Smooth muscle cell (in vitro differentiated cells): ENCODE data around the gene INCENP. TPM values are rescaled to one million over a fixed set of nuclear protein-coding genes. Genes with fewer than 3 reads are reported as not detected.

Experiments
- DNase-seq: peaks from one replicate; lab custom pipeline; 2025; ENCODE audit not compliant: unreplicated experiment; lab: John Stamatoyannopoulos, UW
- H2AFZ ChIP-seq: fragments of 200-600 bp; sonication (generic); 2 replicates; pipeline ENCODE4 v1.6.0; 2016; ENCODE audit warnings: antibody characterized with exemption, low read depth, mild to moderate bottlenecking
- H3F3A ChIP-seq: fragments of 200-600 bp; sonication (generic); 2 replicates; pipeline ENCODE4 v1.6.0; 2017; ENCODE audit warnings: antibody characterized with exemption, low read depth
- H3K27ac ChIP-seq: fragments of 200-600 bp; sonication (generic); 2 replicates; pipeline ENCODE4 v1.5.1; 2016; ENCODE audit warnings: low read depth, mild to moderate bottlenecking
- H3K27me3 ChIP-seq: fragments of 200-600 bp; sonication (generic); 2 replicates; pipeline ENCODE4 v1.6.1; 2016; ENCODE audit warnings: low read depth, mild to moderate bottlenecking
- H3K36me3 ChIP-seq: fragments of 200-600 bp; sonication (generic); 2 replicates; pipeline ENCODE4 v1.5.1; 2016; ENCODE audit warnings: low read depth
- H3K4me1 ChIP-seq: fragments of 200-600 bp; sonication (generic); 2 replicates; pipeline ENCODE4 v1.5.1; 2016; ENCODE audit warnings: low read depth
- H3K4me2 ChIP-seq: fragments of 200-600 bp; sonication (generic); 2 replicates; pipeline ENCODE4 v1.6.0; 2016; ENCODE audit warnings: mild to moderate bottlenecking
- H3K4me3 ChIP-seq: fragments of 200-600 bp; sonication (generic); 2 replicates; pipeline ENCODE4 v1.5.1; 2016; ENCODE audit warnings: mild to moderate bottlenecking
- H3K79me2 ChIP-seq: fragments of 200-600 bp; sonication (generic); 2 replicates; pipeline ENCODE4 v1.6.0; 2016; ENCODE audit warnings: low read depth, mild to moderate bottlenecking
- H3K9ac ChIP-seq: fragments of 200-600 bp; sonication (generic); 2 replicates; pipeline ENCODE4 v1.6.0; 2016; ENCODE audit warnings: low read depth
- H3K9me3 ChIP-seq: fragments of 200-600 bp; sonication (generic); replicated peaks from 2 replicates; pipeline ENCODE4 v1.5.1; 2016; ENCODE audit warnings: low read depth
- H4K20me1 ChIP-seq: fragments of 200-600 bp; sonication (generic); 2 replicates; pipeline ENCODE4 v1.6.0; 2016; ENCODE audit warnings: low read depth
- WGBS: methylation state at CpG from one replicate; pipeline ENCODE4 v1.1.7; 2016; ENCODE audit warnings: low lambda C conversion rate; 5-methylcytosine and 5-hydroxymethylcytosine counted together
- polyA plus RNA-seq: library from polyadenylated mRNA; unstranded; fragments of >200 nt; fragmentation: Nextera tagmentation; extraction: Ambion mirVana; gene quantifications from 2 replicates; pipeline ENCODE4 v1.2.1, GENCODE V29; 2016
- total RNA-seq: library from RNA; depleted of rRNA; stranded (reverse); fragments of >200 nt; gene quantifications from 2 replicates; pipeline ENCODE4 v1.2.3, GENCODE V29; 2014
- TF ChIP-seq, protein P1 (sequence below): fragments of 200-600 bp; sonication (generic); IDR thresholded peaks from 2 replicates; pipeline ENCODE4 v1.5.1; 2017; ENCODE audit warnings: borderline replicate concordance, mild to moderate bottlenecking, antibody characterized with exemption; ENCODE audit not compliant: insufficient read depth, poor library complexity, severe bottlenecking

Gene INCENP
- total and polyA plus RNA-seq, 2 experiments from 2014 or later = 2.3 to 25.7 TPM

- H3K27ac ChIP-seq = no peak overlapping the region
- no peaks in the 10 kb centered on the region for H3K9me3 ChIP-seq
- no peak overlapping the region for H2AFZ ChIP-seq
- H3K4me3 ChIP-seq = no peak overlapping the region
- H3K27me3 ChIP-seq = no peaks in the 10 kb centered on the region
- no peak overlapping the region for H3K4me2 ChIP-seq
- no peaks in the 10 kb centered on the region for H3K4me1 ChIP-seq
- WGBS = 98% methylated on average over 22 of the region's 24 CpGs
- H4K20me1 ChIP-seq = no peaks in the 10 kb centered on the region
- H3K79me2 ChIP-seq = peaks cover under 1% of the 10 kb centered on the region
- TF ChIP-seq, protein P1, sequence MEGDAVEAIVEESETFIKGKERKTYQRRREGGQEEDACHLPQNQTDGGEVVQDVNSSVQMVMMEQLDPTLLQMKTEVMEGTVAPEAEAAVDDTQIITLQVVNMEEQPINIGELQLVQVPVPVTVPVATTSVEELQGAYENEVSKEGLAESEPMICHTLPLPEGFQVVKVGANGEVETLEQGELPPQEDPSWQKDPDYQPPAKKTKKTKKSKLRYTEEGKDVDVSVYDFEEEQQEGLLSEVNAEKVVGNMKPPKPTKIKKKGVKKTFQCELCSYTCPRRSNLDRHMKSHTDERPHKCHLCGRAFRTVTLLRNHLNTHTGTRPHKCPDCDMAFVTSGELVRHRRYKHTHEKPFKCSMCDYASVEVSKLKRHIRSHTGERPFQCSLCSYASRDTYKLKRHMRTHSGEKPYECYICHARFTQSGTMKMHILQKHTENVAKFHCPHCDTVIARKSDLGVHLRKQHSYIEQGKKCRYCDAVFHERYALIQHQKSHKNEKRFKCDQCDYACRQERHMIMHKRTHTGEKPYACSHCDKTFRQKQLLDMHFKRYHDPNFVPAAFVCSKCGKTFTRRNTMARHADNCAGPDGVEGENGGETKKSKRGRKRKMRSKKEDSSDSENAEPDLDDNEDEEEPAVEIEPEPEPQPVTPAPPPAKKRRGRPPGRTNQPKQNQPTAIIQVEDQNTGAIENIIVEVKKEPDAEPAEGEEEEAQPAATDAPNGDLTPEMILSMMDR = no peak
- H3K36me3 ChIP-seq = no peaks in the 10 kb centered on the region
- no peaks in the 10 kb centered on the region for H3F3A ChIP-seq
- H3K9ac ChIP-seq = no peak overlapping the region
- no peak for DNase-seq
Observed at GRCh38 chr11:62139526-62140303, 15.9 kb downstream of the INCENP start.

DNA sequence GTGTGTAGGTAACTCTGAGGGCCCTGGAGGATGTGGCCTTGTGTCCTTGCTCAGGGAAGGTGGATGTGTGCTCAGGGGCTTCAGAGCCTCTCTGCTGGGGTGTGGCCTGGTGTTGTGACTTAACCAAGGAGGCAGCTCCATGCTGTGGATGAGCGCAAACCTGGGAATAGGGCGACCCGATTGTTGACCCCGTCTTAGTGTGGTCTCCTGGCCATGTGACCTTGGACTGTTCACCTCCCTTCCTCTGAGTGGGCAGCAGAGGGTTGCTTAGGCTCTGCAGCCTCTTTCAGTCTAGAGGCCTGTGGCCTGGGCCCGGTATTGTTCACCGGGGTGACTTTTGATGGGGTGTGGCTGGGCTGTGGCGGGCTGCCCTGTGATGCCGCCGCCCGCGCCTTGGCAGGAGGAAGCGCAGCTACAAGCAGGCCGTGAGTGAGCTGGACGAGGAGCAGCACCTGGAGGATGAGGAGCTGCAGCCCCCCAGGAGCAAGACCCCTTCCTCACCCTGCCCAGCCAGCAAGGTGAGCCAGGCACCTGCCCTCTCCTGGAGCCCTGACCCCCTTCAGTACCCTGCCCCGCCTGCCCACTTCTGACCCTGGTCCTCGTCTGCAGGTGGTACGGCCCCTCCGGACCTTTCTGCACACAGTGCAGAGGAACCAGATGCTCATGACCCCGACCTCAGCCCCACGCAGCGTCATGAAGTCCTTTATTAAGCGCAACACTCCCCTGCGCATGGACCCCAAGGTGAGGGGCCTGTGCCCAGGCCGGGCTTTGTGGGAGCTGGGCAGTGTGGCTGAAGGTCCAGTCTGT lies 16.7 kb downstream of the INCENP start:
- WGBS = 98% methylated on average over 24 of the region's 24 CpGs
- no peak overlapping the region for H3K9ac ChIP-seq

GRCh38 chr11:62141111-62142042 lies 17.6 kb downstream of the INCENP start:
- no peaks in the 10 kb centered on the region for H3K36me3 ChIP-seq
- no peaks in the 10 kb centered on the region for H3K79me2 ChIP-seq
- no peaks in the 10 kb centered on the region for H3K27me3 ChIP-seq
- no peak overlapping the region for H3K4me3 ChIP-seq
- no peak for DNase-seq
- H3K9ac ChIP-seq = no peak overlapping the region
- no peaks in the 10 kb centered on the region for H4K20me1 ChIP-seq
- H3F3A ChIP-seq = no peaks in the 10 kb centered on the region
- WGBS = 92% methylated on average over 21 of the region's 22 CpGs
- no peaks in the 10 kb centered on the region for H3K9me3 ChIP-seq
- no peak overlapping the region for H3K4me2 ChIP-seq
- H3K4me1 ChIP-seq = no peaks in the 10 kb centered on the region
- no peak overlapping the region for H2AFZ ChIP-seq
- no peak overlapping the region for H3K27ac ChIP-seq
- TF ChIP-seq, protein P1 = no peak

More for the DNA sequence above, 16.7 kb downstream of the INCENP start:
- Histone ChIP-seq H3F3A (no peaks in the 10 kb centered on the region), H2AFZ (no peak overlapping the region), H4K20me1 (no peaks in the 10 kb centered on the region), H3K4me1 (no peaks in the 10 kb centered on the region), H3K79me2 (no peaks in the 10 kb centered on the region), H3K27me3 (no peaks in the 10 kb centered on the region), H3K36me3 (no peaks in the 10 kb centered on the region), H3K9me3 (no peaks in the 10 kb centered on the region), H3K4me3 (no peak overlapping the region), H3K27ac (no peak overlapping the region), H3K4me2 (no peak overlapping the region)
- no peak for DNase-seq
- TF ChIP-seq, protein P1 = no peak
